PFSK-1 (cell line): ENCODE results near the gene GPSM1.

Experiments used
- FOXP2 ChIP-seq: optimal IDR thresholded peaks from 2 replicates; pipeline ENCODE3; 2011; ENCODE audit warnings: borderline replicate concordance, control low read depth, inconsistent platforms; ENCODE audit not compliant: insufficient read depth; ENCODE audit errors: extremely low read length, extremely low read depth
- POLR2AphosphoS5 ChIP-seq: IDR thresholded peaks from 2 replicates; pipeline ENCODE4 v1.6.1; 2012; ENCODE audit warnings: low read depth, mild to moderate bottlenecking, control low read depth, low read length, moderate library complexity
- SIN3A ChIP-seq: IDR thresholded peaks from 2 replicates; pipeline ENCODE4 v1.6.1; 2012; ENCODE audit warnings: mild to moderate bottlenecking, low read length, moderate library complexity, borderline replicate concordance; ENCODE audit not compliant: insufficient read depth
- TAF1 ChIP-seq: IDR thresholded peaks from 2 replicates; pipeline ENCODE4 v1.6.1; 2012; ENCODE audit warnings: low read length, control low read depth, borderline replicate concordance; ENCODE audit not compliant: insufficient read depth
- TF ChIP-seq, protein P1 (sequence below), 2 experiments: IDR thresholded peaks; 2 replicates each; pipeline versions ENCODE4 v1.6.1 to v1.8.0; 2011 to 2012; ENCODE audit warnings: low read depth in 2 of 2, low read length in 2 of 2, control low read depth in 1 of 2, inconsistent platforms in 1 of 2, mild to moderate bottlenecking in 1 of 2, moderate library complexity in 1 of 2; ENCODE audit not compliant: insufficient read depth in 1 of 2

GPSM1 gene

DNA sequence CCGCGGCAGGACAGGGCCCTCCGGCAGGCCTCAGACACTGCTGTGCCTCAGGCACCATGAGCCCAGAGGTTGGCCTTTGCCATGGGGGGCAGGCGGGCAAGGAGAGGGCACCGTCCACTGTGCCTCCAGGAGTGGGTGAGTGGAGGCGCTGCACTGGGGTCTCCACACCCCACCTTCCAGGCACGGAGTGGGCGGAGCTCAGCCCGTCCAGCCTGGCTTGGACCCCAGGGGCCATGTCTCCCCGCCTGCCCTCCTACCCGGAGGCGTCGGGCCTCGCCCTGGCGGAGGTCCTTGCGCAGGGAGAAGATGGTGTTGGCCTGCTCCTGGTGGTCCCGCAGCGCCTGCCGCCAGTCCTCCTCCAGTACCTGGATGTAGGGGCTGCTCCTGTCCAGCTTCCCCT is 42.7 kb downstream of the GPSM1 start:
- TF ChIP-seq SIN3A (no peak), TAF1 (no peak)

DNA sequence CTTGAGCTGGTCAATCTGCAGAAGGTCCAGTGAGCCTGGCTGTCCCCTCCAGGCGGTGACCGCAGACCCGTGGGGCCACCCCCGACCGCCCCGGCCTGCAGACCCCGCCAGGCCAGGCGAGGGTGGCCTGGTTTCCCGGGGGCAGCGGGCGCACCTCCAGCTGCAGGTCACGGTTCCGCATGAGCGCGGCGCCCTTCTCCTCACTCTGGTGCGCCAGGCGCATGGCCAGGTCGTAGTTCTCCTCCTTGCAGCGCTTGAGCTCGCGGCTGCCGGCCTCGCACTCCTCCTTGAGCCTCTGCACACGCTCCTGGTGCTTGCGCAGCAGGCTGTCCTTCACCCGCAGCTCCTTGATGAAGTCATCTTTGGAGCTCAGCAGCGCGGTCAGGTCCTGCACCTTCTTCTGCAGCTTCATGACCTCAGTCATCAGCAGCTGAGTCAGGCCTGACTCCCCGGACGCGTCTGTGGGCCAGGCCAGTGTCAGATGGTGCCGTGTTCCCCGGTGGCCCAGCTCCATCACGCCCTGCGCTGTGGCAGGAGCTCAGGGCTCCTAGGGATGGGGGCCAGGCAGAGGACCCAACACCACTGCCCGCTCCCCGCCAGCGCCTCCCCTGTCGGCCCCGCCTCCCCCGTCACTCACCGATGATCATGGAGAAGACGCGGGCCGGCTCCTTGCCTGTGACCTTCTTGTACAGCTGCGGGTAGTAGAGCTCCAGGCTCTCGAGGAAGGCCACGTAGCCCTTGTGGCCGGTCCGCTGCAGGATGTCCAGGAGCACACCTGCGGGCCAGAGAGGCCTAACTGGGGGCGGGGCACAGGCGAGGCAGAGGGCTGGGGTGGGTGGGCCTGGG is 43.6 kb downstream of the GPSM1 start:
- TF ChIP-seq, protein P1, sequence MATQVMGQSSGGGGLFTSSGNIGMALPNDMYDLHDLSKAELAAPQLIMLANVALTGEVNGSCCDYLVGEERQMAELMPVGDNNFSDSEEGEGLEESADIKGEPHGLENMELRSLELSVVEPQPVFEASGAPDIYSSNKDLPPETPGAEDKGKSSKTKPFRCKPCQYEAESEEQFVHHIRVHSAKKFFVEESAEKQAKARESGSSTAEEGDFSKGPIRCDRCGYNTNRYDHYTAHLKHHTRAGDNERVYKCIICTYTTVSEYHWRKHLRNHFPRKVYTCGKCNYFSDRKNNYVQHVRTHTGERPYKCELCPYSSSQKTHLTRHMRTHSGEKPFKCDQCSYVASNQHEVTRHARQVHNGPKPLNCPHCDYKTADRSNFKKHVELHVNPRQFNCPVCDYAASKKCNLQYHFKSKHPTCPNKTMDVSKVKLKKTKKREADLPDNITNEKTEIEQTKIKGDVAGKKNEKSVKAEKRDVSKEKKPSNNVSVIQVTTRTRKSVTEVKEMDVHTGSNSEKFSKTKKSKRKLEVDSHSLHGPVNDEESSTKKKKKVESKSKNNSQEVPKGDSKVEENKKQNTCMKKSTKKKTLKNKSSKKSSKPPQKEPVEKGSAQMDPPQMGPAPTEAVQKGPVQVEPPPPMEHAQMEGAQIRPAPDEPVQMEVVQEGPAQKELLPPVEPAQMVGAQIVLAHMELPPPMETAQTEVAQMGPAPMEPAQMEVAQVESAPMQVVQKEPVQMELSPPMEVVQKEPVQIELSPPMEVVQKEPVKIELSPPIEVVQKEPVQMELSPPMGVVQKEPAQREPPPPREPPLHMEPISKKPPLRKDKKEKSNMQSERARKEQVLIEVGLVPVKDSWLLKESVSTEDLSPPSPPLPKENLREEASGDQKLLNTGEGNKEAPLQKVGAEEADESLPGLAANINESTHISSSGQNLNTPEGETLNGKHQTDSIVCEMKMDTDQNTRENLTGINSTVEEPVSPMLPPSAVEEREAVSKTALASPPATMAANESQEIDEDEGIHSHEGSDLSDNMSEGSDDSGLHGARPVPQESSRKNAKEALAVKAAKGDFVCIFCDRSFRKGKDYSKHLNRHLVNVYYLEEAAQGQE (IDR thresholded peaks at IDR 0.05; ENCODE audit: insufficient read depth in 1 of 2, low read depth in 2 of 2, low read length in 2 of 2), result no peak
- no peak for TF ChIP-seq TAF1
- no peak for TF ChIP-seq SIN3A
- TF ChIP-seq POLR2AphosphoS5, result no peak
- TF ChIP-seq FOXP2, result no peak

DNA sequence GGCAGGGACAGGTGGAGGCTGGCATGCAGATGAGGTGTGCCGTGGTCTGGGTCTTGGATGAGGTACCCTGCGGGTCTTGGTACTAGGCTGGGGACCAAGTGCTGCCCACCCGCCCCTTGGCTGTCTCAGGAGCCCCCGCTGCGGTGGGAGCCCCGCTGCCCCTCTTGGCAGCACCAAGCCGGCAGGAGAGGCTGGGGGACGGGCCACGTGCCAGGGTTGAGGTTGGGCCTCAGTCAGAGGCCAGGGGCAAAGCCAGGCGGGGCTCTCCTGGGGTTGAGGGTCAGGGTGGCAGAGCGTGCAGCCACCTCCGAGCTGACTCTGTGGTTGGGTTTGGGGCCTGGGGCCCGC is 44.2 kb downstream of the GPSM1 start:
- no peak for TF ChIP-seq TAF1
- no peak for TF ChIP-seq FOXP2
- TF ChIP-seq, protein P1 (IDR thresholded peaks at IDR 0.05; ENCODE audit: insufficient read depth in 1 of 2, low read depth in 2 of 2, low read length in 2 of 2), result no peak
- TF ChIP-seq SIN3A, result no peak
- TF ChIP-seq POLR2AphosphoS5, result no peak

DNA sequence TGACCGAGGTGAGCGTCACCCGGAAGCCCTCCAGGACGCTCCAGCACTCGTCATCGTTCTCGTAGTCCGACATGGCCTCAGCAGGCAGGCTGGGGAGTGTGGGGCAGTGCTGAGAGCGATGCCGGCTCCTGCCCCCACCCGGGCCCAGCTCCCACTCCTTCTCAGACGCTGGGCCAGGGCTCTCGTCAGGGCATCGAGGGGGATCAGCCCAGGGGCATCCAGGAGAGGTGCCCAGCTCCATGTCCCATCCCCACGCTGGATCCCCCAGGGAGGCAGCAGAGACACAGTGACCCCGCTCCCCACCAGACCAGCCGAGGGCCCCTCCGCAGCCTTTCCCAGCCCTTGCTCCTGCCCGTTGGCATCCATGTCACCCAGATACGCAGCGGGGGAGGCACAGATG is 44.7 kb downstream of the GPSM1 start:
- TF ChIP-seq SIN3A (no peak), FOXP2 (no peak), POLR2AphosphoS5 (no peak), TAF1 (no peak)
- TF ChIP-seq, protein P1 (IDR thresholded peaks at IDR 0.05; ENCODE audit: insufficient read depth in 1 of 2, low read depth in 2 of 2, low read length in 2 of 2), result no peak

DNA sequence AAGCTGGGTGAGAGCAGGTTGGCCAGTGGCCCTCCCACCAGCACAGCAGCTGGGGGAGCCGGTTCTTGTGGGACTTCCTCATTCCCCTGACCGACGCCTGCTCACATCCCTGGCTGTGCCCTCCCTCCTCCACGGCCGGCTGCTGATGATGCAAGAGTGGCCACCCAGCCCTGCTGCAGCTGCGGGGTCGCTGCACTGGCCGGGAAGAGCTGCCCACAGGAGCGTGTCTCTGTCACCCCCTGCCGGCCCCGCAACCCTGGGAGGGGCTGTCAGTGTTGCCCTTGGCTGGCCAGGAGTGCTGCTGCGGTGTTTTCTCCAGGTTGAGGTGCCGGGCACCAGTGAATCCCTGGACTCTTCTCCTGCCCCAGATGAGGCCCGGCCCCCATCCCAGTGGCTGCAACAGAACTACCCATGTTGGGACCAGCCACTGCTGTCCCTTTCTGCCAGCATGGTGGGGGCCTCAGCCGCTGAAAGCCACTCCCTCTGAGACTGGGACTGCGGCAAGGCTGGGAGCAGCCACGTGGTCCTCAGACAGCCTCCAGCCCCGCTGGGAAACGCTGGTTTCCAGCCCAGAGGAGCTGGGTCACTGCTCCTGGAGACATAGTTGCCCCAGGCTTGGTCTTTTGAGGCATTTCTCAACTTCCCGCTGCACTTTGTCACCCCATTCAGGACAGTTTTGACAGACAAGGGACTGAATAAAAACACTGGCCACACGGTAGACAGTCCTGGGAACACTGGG is 45.4 kb downstream of the GPSM1 start:
- TF ChIP-seq SIN3A (no peak), TAF1 (no peak), FOXP2 (no peak), POLR2AphosphoS5 (no peak)
- TF ChIP-seq, protein P1 (IDR thresholded peaks at IDR 0.05; ENCODE audit: insufficient read depth in 1 of 2, low read depth in 2 of 2, low read length in 2 of 2), result no peak
